ENCODE measurements around the gene ANKRD31.

- TF ChIP-seq POLR2A (IDR thresholded peaks at IDR 0.05; ENCODE audit: low read depth) = no peak
- no peak for TF ChIP-seq CTCF (IDR thresholded peaks at IDR 0.05)
- TF ChIP-seq EP300 (IDR thresholded peaks at IDR 0.05) = no peak
- no peak for TF ChIP-seq POLR2AphosphoS5 (IDR thresholded peaks at IDR 0.05)
Measured at GRCh38 chr5:75199071-75199470, 37.6 kb downstream of the ANKRD31 start.

Measured in esophagus muscularis mucosa (tissue), 4 donors.